NCI-H510A (cell line): ENCODE data around the gene TNNC2.

ENCODE experiments used
- DNase-seq: peaks from one replicate; lab custom pipeline; 2025; lab: John Stamatoyannopoulos, UW

TNNC2 gene

GRCh38 chr20:45781391-45781931 lies 45.7 kb downstream of the TNNC2 start:
- DNase-seq = peak; percentile 17

GRCh38 chr20:45780159-45780558 lies 47.0 kb downstream of the TNNC2 start:
- no peak for DNase-seq

GRCh38 chr20:45779011-45779915 lies 47.8 kb downstream of the TNNC2 start:
- no peak for DNase-seq

GRCh38 chr20:45776931-45777330 lies 50.2 kb downstream of the TNNC2 start:
- DNase-seq = no peak

- no peak for DNase-seq
Measured at GRCh38 chr20:45775411-45775810, 51.7 kb downstream of the TNNC2 start.

GRCh38 chr20:45774945-45775344 lies 52.2 kb downstream of the TNNC2 start:
- no peak for DNase-seq
